Tibial nerve (tissue), 4 donors: ENCODE results near the gene TMEM120A.

Experiments
- CTCF ChIP-seq, 5 experiments: fragments of 200-600 bp in 3 of 5; fragments of 450-650 bp in 2 of 5; sonication (generic) in 3 of 5; IDR thresholded peaks; one replicate each; pipeline ENCODE4 v1.5.1; 2016 to 2019; ENCODE audit warnings: antibody characterized with exemption in 5 of 5, mild to moderate bottlenecking in 3 of 5, moderate library complexity in 2 of 5
- EP300 ChIP-seq, 2 donors: sonication (generic); formaldehyde crosslinking; IDR thresholded peaks; one replicate each; pipeline ENCODE4 v1.6.1; 2017; ENCODE audit warnings: antibody characterized with exemption in 2 of 2, mild to moderate bottlenecking in 1 of 2
- POLR2A ChIP-seq, 2 donors: fragments of 450-650 bp; IDR thresholded peaks; one replicate each; pipeline ENCODE4 v1.6.1; 2017; ENCODE audit warnings: antibody characterized with exemption in 2 of 2, mild to moderate bottlenecking in 2 of 2, moderate library complexity in 2 of 2

GRCh38 chr7:75985518-75986146, 8.8 kb downstream of the TMEM120A start:
- TF ChIP-seq CTCF (IDR thresholded peaks at IDR 0.05) (no peak), EP300 (IDR thresholded peaks at IDR 0.05) (no peak), POLR2A (IDR thresholded peaks at IDR 0.05) (no peak)
